ENCODE measurements around the gene CDADC1. TPM values are rescaled to one million over a fixed set of nuclear protein-coding genes. Genes with fewer than 3 reads are reported as not detected.

CDADC1 gene
- total and polyA plus RNA-seq, 7 experiments from 2014 or later = 9.2 to 21.3 (median 12.8) TPM

DNA sequence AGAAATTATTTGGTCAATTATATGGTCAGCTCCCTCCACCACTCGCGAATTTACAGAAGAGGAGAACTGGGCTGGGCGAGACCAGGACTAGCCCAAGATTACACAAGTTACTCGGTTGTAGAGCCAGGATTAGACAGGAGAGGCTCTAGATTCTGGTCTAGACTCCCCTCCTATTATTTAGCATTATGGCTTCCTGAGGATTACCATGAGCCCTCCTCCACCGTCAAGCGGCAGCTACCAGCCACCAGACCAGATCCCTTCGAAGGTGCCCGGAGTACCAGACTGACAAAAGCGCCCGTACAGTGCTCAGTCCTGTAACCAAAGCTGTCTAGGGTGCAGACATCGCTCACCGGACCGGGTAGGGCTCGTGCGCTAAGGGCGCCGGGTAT is 28.1 kb upstream of the CDADC1 start:
- Histone ChIP-seq H3K27me3 (ENCODE audit: control insufficient read depth in 2 of 2, insufficient read depth in 2 of 2, low read length in 2 of 2) (peaks cover 3 to 12% of the 10 kb centered on the region in 2 donors), H3K4me3 (ENCODE audit: low read length) (peak overlapping the region; percentile 43), H3K4me1 (ENCODE audit: control insufficient read depth in 2 of 2, insufficient read depth in 2 of 2, low read length in 2 of 2) (peaks cover 6 to 7% of the 10 kb centered on the region in 2 donors), H3K27ac (ENCODE audit: low read depth, low read length) (no peak overlapping the region), H3K36me3 (ENCODE audit: control insufficient read depth in 2 of 3, insufficient read depth in 3 of 3, low read length in 3 of 3) (no peaks in the 10 kb centered on the region), H3K9me3 (ENCODE audit: control insufficient read depth in 2 of 3, low read length in 3 of 3) (no peaks in the 10 kb centered on the region)
- H3K36me3 Mint-ChIP-seq = peaks cover 6 to 16% (median 10%) of the 10 kb centered on the region in 5 donors
- H3K4me1 Mint-ChIP-seq = peaks cover 16 to 32% (median 20%) of the 10 kb centered on the region in 7 donors
- ChIA-PET CTCF (no interaction called here), POLR2A (interaction anchor here (0.5 to 0.6 kb wide), 3 partner anchors 38 to 941 kb away, joined by 3 read pairs; no protein-coding TSS in a partner anchor)
- peak overlapping the region; percentile 32 to 80 (median 73) for H3K4me3 Mint-ChIP-seq
- DNase-seq (peak in 1 of 9 donors; percentile 18), ATAC-seq (no peak)
- intact Hi-C loops (cut with micrococcal nuclease) = no loop called here
- H3K27me3 Mint-ChIP-seq = peaks cover 48 to 67% (median 55%) of the 10 kb centered on the region in 5 donors
- no peak overlapping the region for H3K27ac Mint-ChIP-seq
- peaks cover 0 to 15% (median 2%) of the 10 kb centered on the region in 11 donors for H3K9me3 Mint-ChIP-seq

- H3K4me1 Mint-ChIP-seq = peaks cover 10 to 26% (median 14%) of the 10 kb centered on the region in 7 donors
- no peak within 1 kb of the TSS for H3K27ac Mint-ChIP-seq
- ChIA-PET POLR2A (interaction anchor here (0.6 kb wide), 1 partner anchor 39 kb away, joined by 3 read pairs; no protein-coding TSS in a partner anchor), CTCF (no interaction called here)
- H3K9me3 Mint-ChIP-seq = peaks cover 0 to 13% (median 1%) of the 10 kb centered on the region in 11 donors
- peak within 1 kb of the TSS; percentile 44 to 80 (median 74) for H3K4me3 Mint-ChIP-seq
- DNase-seq = peak in 8 of 9 donors; percentile 17 to 41 (median 37)
- H3K4me3 ChIP-seq (ENCODE audit: low read length) = peak within 1 kb of the TSS; percentile 43
- ATAC-seq = peak; percentile 84
- no peaks in the 10 kb centered on the region for H3K9me3 ChIP-seq (ENCODE audit: control insufficient read depth in 2 of 3, low read length in 3 of 3)
- intact Hi-C loops (cut with micrococcal nuclease) = no loop called here
- no peak within 1 kb of the TSS for H3K27ac ChIP-seq (ENCODE audit: low read depth, low read length)
- peaks cover 3 to 12% of the 10 kb centered on the region in 2 donors for H3K27me3 ChIP-seq (ENCODE audit: control insufficient read depth in 2 of 2, insufficient read depth in 2 of 2, low read length in 2 of 2)
- peaks cover 1 to 2% of the 10 kb centered on the region in 2 donors for H3K4me1 ChIP-seq (ENCODE audit: control insufficient read depth in 2 of 2, insufficient read depth in 2 of 2, low read length in 2 of 2)
- H3K36me3 Mint-ChIP-seq = peaks cover 4 to 16% (median 10%) of the 10 kb centered on the region in 5 donors
- H3K36me3 ChIP-seq (ENCODE audit: control insufficient read depth in 2 of 3, insufficient read depth in 3 of 3, low read length in 3 of 3) = no peaks in the 10 kb centered on the region
- H3K27me3 Mint-ChIP-seq = peaks cover 50 to 73% (median 55%) of the 10 kb centered on the region in 5 donors
Measured at GRCh38 chr13:49220036-49220855, 27.5 kb upstream of the CDADC1 start, which contains the start of gene MLNR. MLNR (plus strand) TSS chr13:49220338; CDS start chr13:49220338, 0 bp downstream.

DNA sequence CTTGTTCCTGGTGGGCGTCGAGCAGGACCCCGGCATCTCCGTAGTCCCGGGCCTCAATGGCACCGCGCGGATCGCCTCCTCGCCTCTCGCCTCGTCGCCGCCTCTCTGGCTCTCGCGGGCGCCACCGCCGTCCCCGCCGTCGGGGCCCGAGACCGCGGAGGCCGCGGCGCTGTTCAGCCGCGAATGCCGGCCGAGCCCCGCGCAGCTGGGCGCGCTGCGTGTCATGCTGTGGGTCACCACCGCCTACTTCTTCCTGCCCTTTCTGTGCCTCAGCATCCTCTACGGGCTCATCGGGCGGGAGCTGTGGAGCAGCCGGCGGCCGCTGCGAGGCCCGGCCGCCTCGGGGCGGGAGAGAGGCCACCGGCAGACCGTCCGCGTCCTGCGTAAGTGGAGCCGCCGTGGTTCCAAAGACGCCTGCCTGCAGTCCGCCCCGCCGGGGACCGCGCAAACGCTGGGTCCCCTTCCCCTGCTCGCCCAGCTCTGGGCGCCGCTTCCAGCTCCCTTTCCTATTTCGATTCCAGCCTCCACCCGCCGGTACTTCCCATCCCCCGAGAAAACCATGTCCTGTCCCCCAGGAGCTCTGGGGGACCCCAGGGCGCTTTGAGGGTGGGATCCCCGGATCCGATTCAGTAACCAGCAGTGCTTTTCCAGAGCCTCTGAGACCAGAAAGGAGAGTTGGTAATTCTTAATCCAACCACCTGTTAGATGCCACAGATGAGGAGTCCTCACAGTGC is 26.7 kb upstream of the CDADC1 start:
- intact Hi-C loops (cut with micrococcal nuclease) = no loop called here
- peaks cover 8 to 25% (median 12%) of the 10 kb centered on the region in 7 donors for H3K4me1 Mint-ChIP-seq
- H3K36me3 ChIP-seq (ENCODE audit: control insufficient read depth in 2 of 3, insufficient read depth in 3 of 3, low read length in 3 of 3) = no peaks in the 10 kb centered on the region
- H3K9me3 Mint-ChIP-seq = peaks cover 0 to 11% (median 0%) of the 10 kb centered on the region in 11 donors
- peaks cover 3 to 12% of the 10 kb centered on the region in 2 donors for H3K27me3 ChIP-seq (ENCODE audit: control insufficient read depth in 2 of 2, insufficient read depth in 2 of 2, low read length in 2 of 2)
- no peak overlapping the region for H3K27ac Mint-ChIP-seq
- H3K4me1 ChIP-seq (ENCODE audit: control insufficient read depth in 2 of 2, insufficient read depth in 2 of 2, low read length in 2 of 2) = peaks cover 0 to 2% of the 10 kb centered on the region in 2 donors
- H3K9me3 ChIP-seq (ENCODE audit: control insufficient read depth in 2 of 3, low read length in 3 of 3) = no peaks in the 10 kb centered on the region
- H3K27me3 Mint-ChIP-seq = peaks cover 53 to 79% (median 55%) of the 10 kb centered on the region in 5 donors
- ChIA-PET POLR2A (no interaction called here), CTCF (no interaction called here)
- ATAC-seq (peak; percentile 15), DNase-seq (peak in 1 of 9 donors; percentile 38)
- peaks cover 4 to 16% (median 10%) of the 10 kb centered on the region in 5 donors for H3K36me3 Mint-ChIP-seq
- H3K4me3 ChIP-seq (ENCODE audit: low read length) = peak overlapping the region; percentile 43
- no peak overlapping the region for H3K27ac ChIP-seq (ENCODE audit: low read depth, low read length)
- H3K4me3 Mint-ChIP-seq = peak overlapping the region in 9 of 10 donors; percentile 44 to 78 (median 71)

- H3K9me3 Mint-ChIP-seq = peaks cover 0 to 10% (median 0%) of the 10 kb centered on the region in 11 donors
- peaks cover 50 to 79% (median 53%) of the 10 kb centered on the region in 5 donors for H3K27me3 Mint-ChIP-seq
- ATAC-seq (no peak), DNase-seq (no peak)
- CTCF ChIA-PET = no interaction called here
- POLR2A ChIA-PET = no interaction called here
- no peak overlapping the region for H3K27ac Mint-ChIP-seq
- H3K36me3 Mint-ChIP-seq = peaks cover 4 to 11% (median 10%) of the 10 kb centered on the region in 5 donors
- Histone ChIP-seq H3K27ac (ENCODE audit: low read depth, low read length) (no peak overlapping the region), H3K4me3 (ENCODE audit: low read length) (no peak overlapping the region), H3K9me3 (ENCODE audit: control insufficient read depth in 2 of 3, low read length in 3 of 3) (no peaks in the 10 kb centered on the region), H3K4me1 (ENCODE audit: control insufficient read depth in 2 of 2, insufficient read depth in 2 of 2, low read length in 2 of 2) (peaks cover 0 to 2% of the 10 kb centered on the region in 2 donors), H3K36me3 (ENCODE audit: control insufficient read depth in 2 of 3, insufficient read depth in 3 of 3, low read length in 3 of 3) (no peaks in the 10 kb centered on the region), H3K27me3 (ENCODE audit: control insufficient read depth in 2 of 2, insufficient read depth in 2 of 2, low read length in 2 of 2) (peaks cover 3 to 12% of the 10 kb centered on the region in 2 donors)
- intact Hi-C loops (cut with micrococcal nuclease) = no loop called here
- peaks cover 4 to 21% (median 7%) of the 10 kb centered on the region in 7 donors for H3K4me1 Mint-ChIP-seq
- peak overlapping the region; percentile 5 to 78 (median 62) for H3K4me3 Mint-ChIP-seq
Measured at GRCh38 chr13:49221590-49221965, 26.1 kb upstream of the CDADC1 start.

DNA sequence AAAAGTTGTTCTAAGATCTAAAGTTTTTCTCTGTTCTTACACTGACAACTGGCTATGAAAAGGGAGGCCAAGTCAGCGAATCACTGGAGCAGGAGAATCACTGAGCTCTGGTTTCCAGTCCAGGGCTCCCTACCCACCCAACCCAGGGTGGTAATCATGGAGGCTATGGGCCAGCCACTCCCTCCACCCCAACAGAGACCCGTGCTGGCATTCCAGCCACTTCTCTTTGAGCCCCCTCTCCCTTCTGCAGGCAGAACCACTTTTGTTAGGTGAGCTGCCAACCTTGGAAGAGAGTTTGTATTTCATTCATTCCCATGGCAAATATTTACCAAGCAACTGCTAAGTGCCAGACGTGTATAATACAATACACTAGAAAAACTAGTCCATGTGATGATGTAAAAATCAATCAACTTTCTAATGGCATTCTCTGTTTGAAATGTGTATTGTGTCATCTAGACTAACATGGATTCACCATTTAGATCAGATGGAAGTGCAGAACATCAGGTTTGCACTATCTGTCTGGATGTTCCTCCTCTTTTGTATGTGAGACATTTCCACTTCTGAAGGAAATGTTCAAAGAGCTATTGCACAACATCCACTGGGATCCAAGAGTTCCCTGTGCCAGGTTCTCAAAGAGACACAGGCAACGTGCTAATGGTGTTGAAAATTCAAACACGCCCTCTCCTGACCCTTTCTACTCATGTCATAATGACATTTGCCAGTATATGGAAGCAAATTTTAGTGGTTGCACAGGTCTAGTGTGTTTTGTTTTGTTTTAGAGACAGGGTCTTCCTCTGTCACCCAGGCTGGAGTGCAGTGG is 22.3 kb upstream of the CDADC1 start:
- ATAC-seq = no peak
- Histone ChIP-seq H3K4me1 (ENCODE audit: control insufficient read depth in 2 of 2, insufficient read depth in 2 of 2, low read length in 2 of 2) (no peaks in the 10 kb centered on the region), H3K9me3 (ENCODE audit: control insufficient read depth in 2 of 3, low read length in 3 of 3) (no peaks in the 10 kb centered on the region), H3K36me3 (ENCODE audit: control insufficient read depth in 2 of 3, insufficient read depth in 3 of 3, low read length in 3 of 3) (no peaks in the 10 kb centered on the region), H3K4me3 (ENCODE audit: low read length) (no peak overlapping the region), H3K27me3 (ENCODE audit: control insufficient read depth in 2 of 2, insufficient read depth in 2 of 2, low read length in 2 of 2) (peaks cover 0 to 6% of the 10 kb centered on the region in 2 donors), H3K27ac (ENCODE audit: low read depth, low read length) (no peak overlapping the region)
- H3K4me3 Mint-ChIP-seq = no peak overlapping the region
- H3K9me3 Mint-ChIP-seq = no peaks in the 10 kb centered on the region
- ChIA-PET CTCF (no interaction called here), POLR2A (no interaction called here)
- no peak for DNase-seq
- peaks cover 20 to 53% (median 22%) of the 10 kb centered on the region in 5 donors for H3K27me3 Mint-ChIP-seq
- H3K27ac Mint-ChIP-seq = no peak overlapping the region
- peaks cover 2 to 9% (median 6%) of the 10 kb centered on the region in 7 donors for H3K4me1 Mint-ChIP-seq
- H3K36me3 Mint-ChIP-seq = peaks cover 0 to 4% (median 0%) of the 10 kb centered on the region in 5 donors
- intact Hi-C loops (cut with micrococcal nuclease) = no loop called here

- H3K27me3 ChIP-seq (ENCODE audit: control insufficient read depth in 2 of 2, insufficient read depth in 2 of 2, low read length in 2 of 2) = peaks cover 0 to 6% of the 10 kb centered on the region in 2 donors
- H3K4me3 Mint-ChIP-seq = no peak overlapping the region
- H3K9me3 Mint-ChIP-seq = no peaks in the 10 kb centered on the region
- H3K27me3 Mint-ChIP-seq = peaks cover 13 to 46% (median 16%) of the 10 kb centered on the region in 5 donors
- H3K36me3 Mint-ChIP-seq = peaks cover 0 to 4% (median 0%) of the 10 kb centered on the region in 5 donors
- H3K36me3 ChIP-seq (ENCODE audit: control insufficient read depth in 2 of 3, insufficient read depth in 3 of 3, low read length in 3 of 3) = no peaks in the 10 kb centered on the region
- no peak overlapping the region for H3K27ac Mint-ChIP-seq
- no peak for ATAC-seq
- DNase-seq = no peak
- intact Hi-C loops (cut with micrococcal nuclease) = no loop called here
- H3K4me1 ChIP-seq (ENCODE audit: control insufficient read depth in 2 of 2, insufficient read depth in 2 of 2, low read length in 2 of 2) = no peaks in the 10 kb centered on the region
- POLR2A ChIA-PET = interaction anchor here (0.6 kb wide), 1 partner anchor 81 kb away, joined by 6 read pairs; no protein-coding TSS in a partner anchor
- CTCF ChIA-PET = no interaction called here
- H3K4me3 ChIP-seq (ENCODE audit: low read length) = no peak overlapping the region
- peaks cover 0 to 4% (median 0%) of the 10 kb centered on the region in 7 donors for H3K4me1 Mint-ChIP-seq
- H3K27ac ChIP-seq (ENCODE audit: low read depth, low read length) = no peak overlapping the region
- no peaks in the 10 kb centered on the region for H3K9me3 ChIP-seq (ENCODE audit: control insufficient read depth in 2 of 3, low read length in 3 of 3)
Measured at GRCh38 chr13:49226613-49227012, 21.1 kb upstream of the CDADC1 start.

All from naive thymus-derived CD4-positive, alpha-beta T cell (primary cell).